ENCODE measurements around the gene ZKSCAN7. TPM values are rescaled to one million over a fixed set of nuclear protein-coding genes. Genes with fewer than 3 reads are reported as not detected.
"Not testable (repeated sequence)": the region's sequence is repeated elsewhere in the genome, so short reads cannot be mapped to it uniquely, and the experiment has no call there.

ZKSCAN7 gene
- total RNA-seq, 2 experiments from 2014 or later = 3.4 to 3.6 TPM

GRCh38 chr3:44562147-44562546 lies 7.2 kb downstream of the ZKSCAN7 start:
- ChIA-PET POLR2A (no interaction called here), CTCF (no interaction called here)

GRCh38 chr3:44568561-44568960 lies 13.6 kb downstream of the ZKSCAN7 start:
- POLR2A ChIA-PET = no interaction called here
- CTCF ChIA-PET = no interaction called here

GRCh38 chr3:44571024-44571423 lies 16.0 kb downstream of the ZKSCAN7 start:
- POLR2A ChIA-PET = no interaction called here
- CTCF ChIA-PET = no interaction called here

- ChIA-PET CTCF (no interaction called here), POLR2A (no interaction called here)
These were observed 21.6 kb downstream of the ZKSCAN7 start for GRCh38 chr3:44576613-44577012.

GRCh38 chr3:44577354-44577952 lies 22.5 kb downstream of the ZKSCAN7 start:
- CTCF ChIA-PET, POLR2A ChIA-PET: not testable (repeated sequence)

- CTCF ChIA-PET, POLR2A ChIA-PET: not testable (repeated sequence)
These were observed 23.3 kb downstream of the ZKSCAN7 start for GRCh38 chr3:44578316-44578715.

GRCh38 chr3:44578924-44579515 lies 24.0 kb downstream of the ZKSCAN7 start:
- POLR2A ChIA-PET, CTCF ChIA-PET: not testable (repeated sequence)

- POLR2A ChIA-PET, CTCF ChIA-PET: not testable (repeated sequence)
These were observed 24.8 kb downstream of the ZKSCAN7 start for GRCh38 chr3:44579749-44580148.

- POLR2A ChIA-PET, CTCF ChIA-PET: not testable (repeated sequence)
These were observed 26.0 kb downstream of the ZKSCAN7 start for GRCh38 chr3:44580971-44581370.

- CTCF ChIA-PET = no interaction called here
- POLR2A ChIA-PET = no interaction called here
These were observed 29.9 kb downstream of the ZKSCAN7 start, which contains the start of gene ZNF660 for GRCh38 chr3:44584646-44585501. Gene ZNF660, plus strand, starts transcription at chr3:44584964. Its CDS starts 9,230 bp downstream, at chr3:44594194.

GRCh38 chr3:44596621-44597020 lies 41.6 kb downstream of the ZKSCAN7 start:
- CTCF ChIA-PET = no interaction called here
- POLR2A ChIA-PET = no interaction called here

- POLR2A ChIA-PET = no interaction called here
- CTCF ChIA-PET = no interaction called here
These were observed 46.8 kb downstream of the ZKSCAN7 start for GRCh38 chr3:44601749-44602148.

- POLR2A ChIA-PET = no interaction called here
- CTCF ChIA-PET = no interaction called here
These were observed 57.7 kb downstream of the ZKSCAN7 start for GRCh38 chr3:44612678-44613077.

Other genes starting within 250 kb of the ZKSCAN7 start
- gene TCAIM, start 216.4 kb upstream of the ZKSCAN7 start, total RNA-seq = 10 to 100 TPM; 11.8 to 12.8 TPM
- 10 to 100 TPM; 14.1 to 14.4 TPM for gene ZNF445, start 77.5 kb upstream of the ZKSCAN7 start, total RNA-seq
- gene ZNF660, start 29.8 kb downstream of the ZKSCAN7 start, total RNA-seq = under 1 TPM; 0.32 to 0.48 TPM
- gene ZNF197, start 69.8 kb downstream of the ZKSCAN7 start, total RNA-seq = 10 to 100 TPM; 13.0 to 13.1 TPM
- gene ZNF35, start 93.5 kb downstream of the ZKSCAN7 start, total RNA-seq = 1 to 10 TPM; 6.3 to 7.9 TPM
- gene ZNF502, start 157.5 kb downstream of the ZKSCAN7 start, total RNA-seq = 1 to 10 TPM; 1.3 to 1.5 TPM
- 1 to 10 TPM; 3.6 to 5.0 TPM for gene ZNF501, start 174.4 kb downstream of the ZKSCAN7 start, total RNA-seq
- gene KIAA1143, start 206.4 kb downstream of the ZKSCAN7 start, total RNA-seq = 10 to 100 TPM; 44.5 to 52.9 TPM
- 10 to 100 TPM; 24.0 to 25.7 TPM for gene KIF15, start 206.6 kb downstream of the ZKSCAN7 start, total RNA-seq

Data from activated CD8-positive, alpha-beta memory T cell treated with anti-CD3 and anti-CD28 coated beads for 36 hours (primary cell).